H9 (cell line): ENCODE measurements around the gene TEKT3. TPM values are rescaled to one million over a fixed set of nuclear protein-coding genes. Genes with fewer than 3 reads are reported as not detected.

ENCODE experiments used
- DNase-seq: peaks from one replicate; pipeline ENCODE4 v3.0.0-alpha.2; 2017
- H2AFZ ChIP-seq: one replicate; pipeline ENCODE4 v1.6.1; 2013; ENCODE audit warnings: mild to moderate bottlenecking, low read length, control low read depth, moderate library complexity
- H2AK5ac ChIP-seq: 2 replicates; pipeline ENCODE4 v1.6.1; 2013; ENCODE audit warnings: low read length, control low read depth, mixed read lengths; ENCODE audit not compliant: insufficient read length
- H2BK120ac ChIP-seq: one replicate; pipeline ENCODE4 v1.6.1; 2013; ENCODE audit warnings: low read depth, mild to moderate bottlenecking, low read length, control low read depth, inconsistent platforms; ENCODE audit not compliant: poor library complexity, severe bottlenecking
- H2BK12ac ChIP-seq: 2 replicates; pipeline ENCODE4 v1.6.1; 2013; ENCODE audit warnings: low read length, control low read depth, mixed read lengths, low read depth; ENCODE audit not compliant: insufficient read length
- H2BK15ac ChIP-seq: 2 replicates; pipeline ENCODE4 v1.6.1; 2013; ENCODE audit warnings: low read depth, low read length, control low read depth
- H2BK20ac ChIP-seq: one replicate; pipeline ENCODE4 v1.6.1; 2013; ENCODE audit warnings: low read depth, mild to moderate bottlenecking, low read length, control low read depth, inconsistent platforms; ENCODE audit not compliant: poor library complexity, severe bottlenecking
- H2BK5ac ChIP-seq: 2 replicates; pipeline ENCODE4 v1.6.1; 2013; ENCODE audit warnings: low read length, control low read depth, mixed read lengths; ENCODE audit not compliant: insufficient read length
- H3K14ac ChIP-seq: 2 replicates; pipeline ENCODE4 v1.6.1; 2013; ENCODE audit warnings: low read length, control low read depth; ENCODE audit not compliant: insufficient read depth
- H3K18ac ChIP-seq: 2 replicates; pipeline ENCODE4 v1.6.1; 2013; ENCODE audit warnings: low read depth, mild to moderate bottlenecking, mixed read lengths, low read length, control low read depth; ENCODE audit not compliant: insufficient read length
- H3K23ac ChIP-seq: 2 replicates; pipeline ENCODE4 v1.6.1; 2013; ENCODE audit warnings: low read length, control low read depth, mixed read lengths, low read depth; ENCODE audit not compliant: insufficient read length
- H3K23me2 ChIP-seq: 2 replicates; pipeline ENCODE4 v1.6.1; 2013; ENCODE audit warnings: low read depth, mild to moderate bottlenecking, mixed read lengths, low read length, control low read depth; ENCODE audit not compliant: insufficient read length, poor library complexity, severe bottlenecking
- H3K27ac ChIP-seq: 2 replicates; pipeline ENCODE4 v1.5.1; 2013; ENCODE audit warnings: low read length, control low read depth, mixed read lengths, low read depth; ENCODE audit not compliant: insufficient read length
- H3K27me3 ChIP-seq: 2 replicates; pipeline ENCODE4 v1.6.1; 2013; ENCODE audit warnings: low read length, control low read depth, inconsistent platforms; ENCODE audit not compliant: insufficient read depth
- H3K4ac ChIP-seq: 2 replicates; pipeline ENCODE4 v1.6.1; 2013; ENCODE audit warnings: low read depth, mild to moderate bottlenecking, control low read depth, inconsistent platforms, low read length, moderate library complexity
- H3K4me1 ChIP-seq: 2 replicates; pipeline ENCODE4 v1.6.1; 2013; ENCODE audit warnings: low read length, control low read depth, inconsistent platforms; ENCODE audit not compliant: insufficient read depth
- H3K4me2 ChIP-seq: 2 replicates; pipeline ENCODE4 v1.6.1; 2013; ENCODE audit warnings: low read length, control low read depth, mixed read lengths; ENCODE audit not compliant: insufficient read length, insufficient read depth
- H3K56ac ChIP-seq: 2 replicates; pipeline ENCODE4 v1.6.1; 2013; ENCODE audit warnings: low read depth, mild to moderate bottlenecking, mixed read lengths, low read length, control low read depth; ENCODE audit not compliant: insufficient read length
- H3K79me1 ChIP-seq: 2 replicates; pipeline ENCODE4 v1.6.1; 2013; ENCODE audit warnings: low read depth, mild to moderate bottlenecking, moderate library complexity, low read length, control low read depth, inconsistent platforms; ENCODE audit not compliant: insufficient read depth, poor library complexity, severe bottlenecking
- H3K79me2 ChIP-seq: 2 replicates; pipeline ENCODE4 v1.6.1; 2013; ENCODE audit warnings: low read length, control low read depth, inconsistent platforms; ENCODE audit not compliant: insufficient read depth
- H3K9ac ChIP-seq: 2 replicates; pipeline ENCODE4 v1.6.1; 2013; ENCODE audit warnings: low read length, control low read depth, mixed read lengths; ENCODE audit not compliant: insufficient read length; ENCODE audit errors: extremely low read depth
- H3K9me3 ChIP-seq: one replicate; pipeline ENCODE4 v1.6.1; 2013; ENCODE audit warnings: low read depth, low read length, inconsistent platforms; ENCODE audit not compliant: control insufficient read depth
- H3T11ph ChIP-seq: one replicate; pipeline ENCODE4 v1.6.1; 2013; ENCODE audit warnings: mild to moderate bottlenecking, low read length, control low read depth, inconsistent platforms
- H4K20me1 ChIP-seq: one replicate; pipeline ENCODE4 v1.6.1; 2013; ENCODE audit not compliant: control insufficient read depth, insufficient read length, insufficient read depth
- H4K5ac ChIP-seq: 2 replicates; pipeline ENCODE4 v1.6.1; 2013; ENCODE audit warnings: low read depth, mild to moderate bottlenecking, mixed read lengths, low read length, control low read depth; ENCODE audit not compliant: insufficient read length
- H4K8ac ChIP-seq: replicated peaks from 2 replicates; pipeline ENCODE4 v1.6.1; 2013; ENCODE audit warnings: low read length, control low read depth, mixed read lengths, low read depth; ENCODE audit not compliant: insufficient read length
- H4K91ac ChIP-seq: 2 replicates; pipeline ENCODE4 v1.6.1; 2013; ENCODE audit warnings: low read depth, mild to moderate bottlenecking, moderate library complexity, mixed read lengths, low read length, control low read depth; ENCODE audit not compliant: insufficient read length
- H3K27ac Mint-ChIP-seq, 3 experiments: 2 replicates in 2 of 3; 3 replicates in 1 of 3; pipeline ENCODE4 v1.8.0; 2020 to 2021; ENCODE audit warnings: mixed read lengths in 3 of 3, mild to moderate bottlenecking in 1 of 3, moderate library complexity in 1 of 3
- H3K27me3 Mint-ChIP-seq: 2 replicates; pipeline ENCODE4 v1.8.0; 2021; ENCODE audit warnings: low read depth, mild to moderate bottlenecking, moderate library complexity, mixed read lengths
- H3K36me3 Mint-ChIP-seq, 3 experiments: 2 replicates in 2 of 3; 3 replicates in 1 of 3; pipeline ENCODE4 v1.8.0; 2020 to 2021; ENCODE audit warnings: low read depth in 3 of 3, mixed read lengths in 3 of 3; ENCODE audit not compliant: insufficient read depth in 1 of 3
- H3K4me1 Mint-ChIP-seq, 2 experiments: 2 replicates each; pipeline ENCODE4 v1.8.0; 2020; ENCODE audit warnings: mixed read lengths in 2 of 2
- H3K4me3 Mint-ChIP-seq, 2 experiments: 2 replicates in 1 of 2; 3 replicates in 1 of 2; pipeline ENCODE4 v1.8.0; 2020 to 2021; ENCODE audit warnings: mild to moderate bottlenecking in 2 of 2, mixed read lengths in 2 of 2, moderate library complexity in 1 of 2
- H3K9me3 Mint-ChIP-seq, 2 experiments: 2 replicates in 1 of 2; 3 replicates in 1 of 2; pipeline ENCODE4 v1.8.0; 2020; ENCODE audit warnings: mild to moderate bottlenecking in 2 of 2, mixed read lengths in 2 of 2, moderate library complexity in 1 of 2
- CTCF ChIP-seq: fragments of 200-600 bp; sonication (generic); conservative IDR thresholded peaks from 3 replicates; pipeline ENCODE4 v1.8.0; 2021; ENCODE audit warnings: antibody characterized with exemption, mild to moderate bottlenecking
- WGBS: extraction: QIAGEN DNeasy Blood & Tissue Kit; methylation state at CpG from one replicate; pipeline ENCODE4 v1.1.7; 2013; ENCODE audit warnings: missing lambda C conversion rate, low lambda C conversion rate, mixed read lengths; ENCODE audit not compliant: insufficient read length; ENCODE audit errors: extremely low coverage; 5-methylcytosine and 5-hydroxymethylcytosine counted together
- total RNA-seq: library from RNA; stranded (reverse); gene quantifications from 2 replicates; pipeline ENCODE4 v1.2.1, GENCODE V29; 2021

The TEKT3 gene
- total RNA-seq, 1 experiment from 2014 or later: 0.42 TPM

- Histone ChIP-seq H3K27me3 (no peaks in the 10 kb centered on the region), H3K9me3 (no peaks in the 10 kb centered on the region), H3K14ac (no peak overlapping the region), H2BK5ac (no peak overlapping the region), H3K23ac (no peak overlapping the region), H3K23me2 (no peaks in the 10 kb centered on the region), H3K4me2 (no peak overlapping the region), H2BK15ac (no peak overlapping the region), H2AFZ (no peak overlapping the region), H4K20me1 (no peaks in the 10 kb centered on the region), H3K79me1 (no peaks in the 10 kb centered on the region), H3K27ac (no peak overlapping the region), H3T11ph (no peak overlapping the region), H3K4ac (no peak overlapping the region), H3K4me1 (peaks cover 3% of the 10 kb centered on the region; the same call in 1 of the 2 replicates), H3K56ac (no peak overlapping the region), H2AK5ac (no peak overlapping the region), H4K8ac (no peak overlapping the region), H2BK12ac (no peak overlapping the region), H4K5ac (no peak overlapping the region), H3K79me2 (no peaks in the 10 kb centered on the region), H2BK120ac (no peak overlapping the region), H2BK20ac (no peak overlapping the region), H3K9ac (no peak overlapping the region), H3K18ac (no peak overlapping the region), H4K91ac (no peak overlapping the region)
- no peak for DNase-seq
- Mint-ChIP-seq H3K27ac (no peak overlapping the region), H3K4me1 (peaks cover 26 to 34% of the 10 kb centered on the region in 2 experiments), H3K36me3 (peaks cover 2 to 33% (median 17%) of the 10 kb centered on the region in 3 experiments; a peak in 6 of 7 replicates), H3K27me3 (peaks cover 38% of the 10 kb centered on the region), H3K9me3 (peaks cover 18 to 21% of the 10 kb centered on the region in 2 experiments), H3K4me3 (no peak overlapping the region)
- TF ChIP-seq CTCF: no peak
- no CpG with 5 or more reads among the region's 1 CpG for WGBS
Observed at GRCh38 chr17:15335446-15335845, 6.0 kb downstream of the TEKT3 start.
